OCI-LY7 (cell line): Measurements from ENCODE around the gene C6orf52. TPM values are rescaled to one million over a fixed set of nuclear protein-coding genes. Genes with fewer than 3 reads are reported as not detected.

Experiments used
- BruUV-seq: library from RNA; stranded (reverse); fragments of 400-500 nt; replicated peaks from 2 replicates; lab custom pipeline; 2021; lab: Mats Ljungman, UMichigan
- CTCF ChIA-PET: fragments of 300-600 bp; sonication (Branson Sonifier 250); formaldehyde crosslinking; loops from one replicate; lab custom pipeline; 2022; ENCODE audit warnings: antibody characterized with exemption; ENCODE audit not compliant: unreplicated experiment; lab: Charles Lee
- POLR2A ChIA-PET: fragments of 300-600 bp; sonication (Branson Sonifier 250); formaldehyde crosslinking; loops from one replicate; lab custom pipeline; 2022; ENCODE audit warnings: antibody characterized with exemption; lab: Charles Lee
- DNase-seq: peaks from one replicate; pipeline ENCODE4 v3.0.0-alpha.2; 2015; ENCODE audit warnings: low spot score
- H2AFZ ChIP-seq: fragments of 200-600 bp; sonication (generic), shearing (Covaris generic); 2 replicates; pipeline ENCODE4 v1.6.1; 2014; ENCODE audit warnings: mild to moderate bottlenecking, antibody characterized with exemption, low read length, moderate library complexity
- H3K27ac ChIP-seq: fragments of 200-600 bp; sonication (generic); 2 replicates; pipeline ENCODE4 v1.5.1; 2014; ENCODE audit warnings: mixed run types, low read depth, mild to moderate bottlenecking, moderate library complexity, low read length, inconsistent platforms; ENCODE audit not compliant: poor library complexity, severe bottlenecking
- H3K36me3 ChIP-seq: fragments of 200-600 bp; sonication (generic); 2 replicates; pipeline ENCODE4 v1.6.1; 2014; ENCODE audit warnings: mild to moderate bottlenecking, antibody characterized with exemption, low read length, moderate library complexity, mixed read lengths; ENCODE audit not compliant: insufficient read depth
- H3K4me1 ChIP-seq: fragments of 200-600 bp; sonication (generic); 2 replicates; pipeline ENCODE4 v1.5.1; 2014; ENCODE audit warnings: mild to moderate bottlenecking, low read length; ENCODE audit not compliant: insufficient read depth, poor library complexity, severe bottlenecking
- H3K4me2 ChIP-seq: fragments of 200-600 bp; sonication (generic); 2 replicates; pipeline ENCODE4 v1.6.1; 2014; ENCODE audit warnings: mild to moderate bottlenecking, low read length
- H3K4me3 ChIP-seq: fragments of 200-600 bp; sonication (generic); 2 replicates; pipeline ENCODE4 v1.5.1; 2014; ENCODE audit warnings: mild to moderate bottlenecking, low read depth, low read length; ENCODE audit not compliant: poor library complexity, severe bottlenecking
- H3K79me2 ChIP-seq: fragments of 200-600 bp; sonication (generic); 2 replicates; pipeline ENCODE4 v1.6.1; 2016; ENCODE audit warnings: low read depth, mild to moderate bottlenecking, low read length, moderate library complexity, mixed read lengths; ENCODE audit not compliant: insufficient read depth
- H3K9me2 ChIP-seq: fragments of 200-600 bp; sonication (generic); 2 replicates; pipeline ENCODE4 v1.6.1; 2016; ENCODE audit warnings: mild to moderate bottlenecking, low read length, mixed read lengths; ENCODE audit not compliant: insufficient read depth
- H3K9me3 ChIP-seq: fragments of 200-600 bp; sonication (generic); 2 replicates; pipeline ENCODE4 v1.6.1; 2014; ENCODE audit warnings: mild to moderate bottlenecking, mixed run types, low read length, mixed read lengths
- H4K20me1 ChIP-seq: fragments of 200-600 bp; sonication (generic); 2 replicates; pipeline ENCODE4 v1.6.1; 2014; ENCODE audit warnings: mild to moderate bottlenecking, antibody characterized with exemption, low read length, moderate library complexity, mixed read lengths; ENCODE audit not compliant: insufficient read depth
- CTCF ChIP-seq: fragments of 200-600 bp; sonication (generic); conservative IDR thresholded peaks from 2 replicates; pipeline ENCODE4 v1.5.1; 2014; ENCODE audit warnings: mild to moderate bottlenecking, antibody characterized with exemption, low read length, moderate library complexity, mixed read lengths
- EZH2phosphoT487 ChIP-seq: fragments of 200-600 bp; sonication (generic); IDR thresholded peaks from 2 replicates; pipeline ENCODE4 v1.6.1; 2018; ENCODE audit warnings: low read depth, borderline replicate concordance, mild to moderate bottlenecking, mixed run types, antibody characterized with exemption, low read length, moderate library complexity, mixed read lengths
- intact Hi-C: fragments of 100-400 bp; cut with micrococcal nuclease; formaldehyde crosslinking; loops from one replicate; pipeline ENCODE4 v1.10.0; 2022; ENCODE audit not compliant: unreplicated experiment
- total RNA-seq, 2 experiments: library from RNA; depleted of rRNA in 1 of 2; stranded (reverse); fragments of >200 nt in 1 of 2; shearing (Covaris generic) in 1 of 2; gene quantifications; 2 replicates each; pipeline ENCODE4 v1.2.3, GENCODE V29; 2014 to 2022

The C6orf52 gene
- total RNA-seq, 2 experiments from 2014 or later = 0.66 TPM; not detected in 1

DNA sequence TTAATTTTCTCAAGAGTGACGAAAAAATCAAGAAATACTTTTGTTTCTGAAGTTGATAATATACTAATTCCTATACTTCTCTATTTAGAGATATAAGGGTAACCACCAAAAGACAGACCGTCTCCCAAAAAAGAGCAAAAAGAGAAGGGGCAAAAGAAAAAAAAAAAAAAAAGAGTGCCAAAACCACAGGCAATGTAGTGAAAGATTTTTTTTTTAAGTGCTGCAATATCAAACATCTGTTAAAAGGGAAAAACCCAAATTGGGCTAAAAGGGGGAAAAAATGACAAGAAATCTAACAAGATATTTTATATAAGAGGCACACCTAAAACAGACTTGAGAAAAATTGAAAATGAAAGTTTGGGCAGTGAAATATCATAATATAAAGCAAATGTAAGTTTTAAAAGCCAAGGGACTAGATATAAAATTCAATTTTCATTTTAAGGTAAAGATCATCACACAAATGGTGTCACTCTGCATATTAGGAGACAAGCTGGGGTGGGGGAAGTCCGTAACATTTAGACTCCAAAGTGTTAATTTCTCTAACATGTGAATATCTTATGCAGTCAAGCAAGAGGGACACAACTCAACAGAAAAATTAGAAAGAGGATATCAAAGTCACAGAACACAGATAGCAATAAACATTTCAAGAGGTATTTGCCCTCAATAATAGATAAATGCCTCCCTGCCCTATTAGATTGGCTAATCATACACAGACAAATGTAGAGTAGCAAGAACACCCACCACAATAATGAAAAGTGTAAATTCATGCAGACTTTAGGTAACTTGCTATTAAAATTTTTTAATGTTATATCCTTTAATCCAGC, 9.1 kb downstream of the C6orf52 start:
- ChIA-PET CTCF (no interaction called here), POLR2A (no interaction called here)
- H3K79me2 ChIP-seq = no peaks in the 10 kb centered on the region
- no peaks in the 10 kb centered on the region for H3K36me3 ChIP-seq
- H3K4me3 ChIP-seq = no peak overlapping the region
- no peak overlapping the region for H2AFZ ChIP-seq
- intact Hi-C loops = no loop called here
- H3K9me2 ChIP-seq = no peaks in the 10 kb centered on the region
- H3K4me1 ChIP-seq = no peaks in the 10 kb centered on the region
- H3K9me3 ChIP-seq = peaks cover 9% of the 10 kb centered on the region; the same call in 1 of the 2 replicates
- TF ChIP-seq CTCF (no peak), EZH2phosphoT487 (no peak)
- no peak overlapping the region for H3K27ac ChIP-seq
- no peak for DNase-seq
- BruUV-seq = no TSS peak
- H3K4me2 ChIP-seq = no peak overlapping the region
- H4K20me1 ChIP-seq = no peaks in the 10 kb centered on the region

DNA sequence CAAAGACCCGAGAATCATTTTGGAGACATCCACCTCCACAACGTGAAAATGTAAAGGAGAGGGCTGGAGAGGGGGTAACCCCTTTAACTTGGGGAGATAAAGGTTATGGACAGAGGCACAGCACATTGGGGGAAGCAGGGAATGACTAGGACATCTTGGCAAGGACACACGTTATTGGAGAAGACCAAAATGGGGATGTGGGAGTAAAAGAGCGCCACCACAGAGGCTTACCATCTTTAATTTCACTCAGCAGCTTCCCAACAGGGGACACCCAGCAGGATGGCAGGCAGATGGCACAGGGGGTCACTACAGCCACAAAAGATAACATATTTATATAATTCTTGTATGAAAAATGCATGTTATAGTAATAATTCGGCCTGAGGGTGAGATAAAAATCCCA, 9.8 kb downstream of the C6orf52 start:
- ChIA-PET POLR2A (interaction anchor here (0.7 kb wide), 1 partner anchor 62 kb away, joined by 4 read pairs; no protein-coding TSS in a partner anchor), CTCF (no interaction called here)
- Histone ChIP-seq H3K4me2 (no peak overlapping the region), H3K4me3 (no peak overlapping the region), H3K4me1 (no peaks in the 10 kb centered on the region), H3K36me3 (no peaks in the 10 kb centered on the region), H3K27ac (no peak overlapping the region), H3K79me2 (no peaks in the 10 kb centered on the region), H3K9me2 (no peaks in the 10 kb centered on the region), H4K20me1 (no peaks in the 10 kb centered on the region), H2AFZ (no peak overlapping the region), H3K9me3 (peaks cover 9% of the 10 kb centered on the region; the same call in 1 of the 2 replicates)
- BruUV-seq = no TSS peak
- TF ChIP-seq EZH2phosphoT487 (no peak), CTCF (no peak)
- intact Hi-C loops = no loop called here
- no peak for DNase-seq
